ENCODE measurements around the gene FRAS1.

The FRAS1 gene

DNA sequence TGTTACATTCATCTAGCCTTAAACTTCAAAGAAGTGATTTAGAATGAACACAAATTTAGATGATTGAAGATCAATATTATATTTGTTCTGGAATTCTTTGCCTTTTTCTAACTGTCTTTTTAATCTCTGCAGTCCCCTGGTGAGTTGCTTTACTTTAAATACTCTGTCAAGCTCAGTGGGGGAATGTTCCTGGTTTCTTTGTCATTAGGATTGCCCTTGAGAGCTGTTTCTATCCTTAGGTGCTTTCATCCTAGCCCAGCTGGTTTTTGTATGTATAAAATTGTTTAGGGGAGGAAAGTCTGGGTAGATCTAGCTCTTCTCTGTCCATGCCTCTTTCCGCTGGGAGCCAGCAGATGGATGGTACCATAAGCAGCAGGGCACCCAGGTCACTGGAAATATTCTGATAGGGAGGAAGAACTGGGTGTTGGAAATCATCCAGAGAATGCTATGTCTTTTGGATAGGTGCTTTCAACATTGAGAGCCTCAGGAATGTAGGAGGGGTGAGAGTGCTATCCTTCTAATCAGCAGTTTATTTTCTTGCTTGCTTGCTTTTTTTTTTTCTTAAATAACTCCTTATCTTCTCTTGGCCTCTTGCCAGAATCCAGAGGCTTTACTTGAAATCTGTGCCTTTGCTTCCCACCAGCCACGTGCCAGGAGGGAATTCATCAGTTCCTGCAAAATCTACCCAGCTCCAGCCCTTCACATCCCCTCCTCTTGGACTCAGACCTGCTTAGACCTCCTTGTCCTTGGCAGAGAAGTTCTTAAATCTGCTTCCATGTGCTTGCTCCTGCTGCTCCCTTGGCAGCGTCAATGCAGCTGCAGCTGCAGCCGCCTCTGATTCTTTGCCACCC is 279.2 kb downstream of the FRAS1 start:
- H3K4me1 ChIP-seq (ENCODE audit: control insufficient read depth, insufficient read depth, low read length, poor library complexity, severe bottlenecking) = no peaks in the 10 kb centered on the region
- no peaks in the 10 kb centered on the region for H3K9me3 ChIP-seq (ENCODE audit: control insufficient read depth, low read length)
- H3K27me3 ChIP-seq (replicated peaks; ENCODE audit: control insufficient read depth, insufficient read depth, low read length, poor library complexity, severe bottlenecking) = no peaks in the 10 kb centered on the region
- DNase-seq = no peak
- H3K36me3 ChIP-seq (ENCODE audit: control insufficient read depth, insufficient read depth, low read length) = no peaks in the 10 kb centered on the region
- H3K4me3 ChIP-seq (ENCODE audit: insufficient read depth, low read depth, low read length, poor library complexity, severe bottlenecking) = no peak overlapping the region
- no peak overlapping the region for H3K27ac ChIP-seq (ENCODE audit: insufficient read depth, low read length, poor library complexity, severe bottlenecking)

DNA sequence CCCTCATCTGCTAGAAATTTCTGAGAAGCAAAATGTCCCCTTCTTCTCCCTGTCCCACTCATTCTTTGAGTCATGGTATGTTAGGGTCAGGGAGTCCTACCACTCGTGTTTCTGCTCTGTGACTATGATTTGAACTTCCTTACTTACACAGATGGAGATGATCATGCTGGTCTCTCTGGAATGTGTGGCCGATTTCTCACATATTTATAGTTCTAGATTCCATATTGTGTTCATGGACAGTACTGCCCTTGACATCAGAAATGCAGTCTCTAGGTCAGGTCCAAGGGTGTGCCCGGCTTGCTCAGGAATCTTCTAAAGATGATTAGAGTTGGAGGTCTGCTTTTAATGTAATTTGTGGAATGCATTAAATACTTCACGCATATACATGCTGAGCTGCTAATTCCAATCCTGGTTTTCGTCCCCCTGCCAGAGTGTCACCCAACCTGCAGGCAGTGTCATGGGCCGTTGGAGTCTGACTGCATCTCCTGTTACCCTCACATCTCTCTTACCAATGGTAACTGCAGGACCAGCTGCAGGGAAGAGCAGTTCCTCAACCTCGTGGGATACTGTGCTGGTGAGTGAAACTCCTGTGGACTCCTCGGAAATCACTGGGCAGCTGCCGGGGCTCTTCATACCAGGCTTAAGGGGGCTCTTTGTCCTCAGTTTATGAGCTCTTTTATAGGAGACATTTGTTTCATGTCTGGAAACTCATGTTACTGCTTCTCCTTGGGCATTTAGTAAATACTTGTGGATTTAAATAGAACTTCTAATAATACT is 280.3 kb downstream of the FRAS1 start:
- no peak for DNase-seq
- Histone ChIP-seq H3K9me3 (ENCODE audit: control insufficient read depth, low read length) (no peaks in the 10 kb centered on the region), H3K4me1 (ENCODE audit: control insufficient read depth, insufficient read depth, low read length, poor library complexity, severe bottlenecking) (no peaks in the 10 kb centered on the region), H3K36me3 (ENCODE audit: control insufficient read depth, insufficient read depth, low read length) (no peaks in the 10 kb centered on the region), H3K4me3 (ENCODE audit: insufficient read depth, low read depth, low read length, poor library complexity, severe bottlenecking) (no peak overlapping the region), H3K27ac (ENCODE audit: insufficient read depth, low read length, poor library complexity, severe bottlenecking) (no peak overlapping the region), H3K27me3 (replicated peaks; ENCODE audit: control insufficient read depth, insufficient read depth, low read length, poor library complexity, severe bottlenecking) (no peaks in the 10 kb centered on the region)

DNA sequence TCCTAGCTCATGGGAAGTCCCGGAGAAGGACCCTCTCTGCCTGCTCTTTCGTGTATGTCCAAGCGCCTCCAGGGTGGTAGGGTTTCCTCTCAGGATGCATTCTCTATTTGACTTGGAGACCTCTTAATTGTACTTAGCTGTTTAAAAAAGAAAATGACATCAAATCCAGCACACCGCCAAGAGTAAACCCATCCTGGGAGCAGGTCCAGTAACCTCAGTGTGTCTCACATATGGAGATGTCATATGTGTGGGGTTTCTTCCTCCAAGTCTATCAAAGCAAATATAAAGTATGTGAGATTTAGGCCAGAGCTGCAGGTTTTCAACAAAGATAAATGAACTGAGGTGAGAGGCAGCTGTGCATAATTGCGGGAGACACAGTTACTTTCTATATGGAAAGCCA is 285.0 kb downstream of the FRAS1 start:
- no peaks in the 10 kb centered on the region for H3K36me3 ChIP-seq (ENCODE audit: control insufficient read depth, insufficient read depth, low read length)
- no peak overlapping the region for H3K4me3 ChIP-seq (ENCODE audit: insufficient read depth, low read depth, low read length, poor library complexity, severe bottlenecking)
- H3K27ac ChIP-seq (ENCODE audit: insufficient read depth, low read length, poor library complexity, severe bottlenecking) = no peak overlapping the region
- H3K4me1 ChIP-seq (ENCODE audit: control insufficient read depth, insufficient read depth, low read length, poor library complexity, severe bottlenecking) = no peaks in the 10 kb centered on the region
- no peaks in the 10 kb centered on the region for H3K27me3 ChIP-seq (replicated peaks; ENCODE audit: control insufficient read depth, insufficient read depth, low read length, poor library complexity, severe bottlenecking)
- no peaks in the 10 kb centered on the region for H3K9me3 ChIP-seq (ENCODE audit: control insufficient read depth, low read length)
- DNase-seq = no peak

DNA sequence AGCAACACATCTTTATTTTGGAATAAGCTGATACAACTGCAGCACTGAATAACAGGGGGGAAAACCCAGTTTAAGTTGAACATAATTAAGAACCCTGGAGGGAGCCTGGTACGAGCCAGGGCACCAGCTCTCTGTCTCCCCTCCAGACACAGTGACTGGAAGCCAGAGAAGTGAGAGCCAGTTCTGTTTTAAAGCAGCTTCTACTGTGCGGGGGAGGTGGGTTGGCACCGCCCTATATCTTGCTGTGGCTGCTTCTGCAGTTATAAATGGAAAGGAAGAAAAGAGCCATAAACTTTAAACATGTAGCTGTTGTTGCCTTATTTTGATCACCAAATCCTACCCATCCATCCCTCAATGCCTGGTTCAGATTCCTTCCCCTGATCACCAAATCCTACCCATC is 286.6 kb downstream of the FRAS1 start:
- Histone ChIP-seq H3K27ac (ENCODE audit: insufficient read depth, low read length, poor library complexity, severe bottlenecking) (no peak overlapping the region), H3K4me1 (ENCODE audit: control insufficient read depth, insufficient read depth, low read length, poor library complexity, severe bottlenecking) (no peaks in the 10 kb centered on the region), H3K4me3 (ENCODE audit: insufficient read depth, low read depth, low read length, poor library complexity, severe bottlenecking) (no peak overlapping the region), H3K9me3 (ENCODE audit: control insufficient read depth, low read length) (no peaks in the 10 kb centered on the region), H3K36me3 (ENCODE audit: control insufficient read depth, insufficient read depth, low read length) (no peaks in the 10 kb centered on the region), H3K27me3 (replicated peaks; ENCODE audit: control insufficient read depth, insufficient read depth, low read length, poor library complexity, severe bottlenecking) (no peaks in the 10 kb centered on the region)
- no peak for DNase-seq

DNA sequence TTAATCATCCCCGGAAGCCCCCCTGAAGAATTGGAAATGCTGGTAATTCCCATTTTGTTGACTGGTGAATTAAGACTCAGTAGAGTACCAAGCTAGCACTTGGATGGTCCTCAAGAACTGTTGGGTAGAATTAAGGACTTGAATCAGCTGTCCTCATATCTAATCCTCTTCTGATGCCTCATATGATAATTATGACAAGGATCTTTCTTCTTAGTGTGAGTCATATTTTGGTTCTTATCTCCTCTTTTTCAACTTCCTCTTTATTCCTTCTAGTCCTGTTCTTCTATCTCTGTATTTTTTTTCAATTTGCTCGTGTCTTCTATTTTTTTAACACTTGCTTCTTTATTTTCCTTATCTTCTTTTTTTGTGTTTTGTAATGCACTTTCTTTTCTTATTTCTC is 288.1 kb downstream of the FRAS1 start:
- Histone ChIP-seq H3K27ac (ENCODE audit: insufficient read depth, low read length, poor library complexity, severe bottlenecking) (no peak overlapping the region), H3K9me3 (ENCODE audit: control insufficient read depth, low read length) (no peaks in the 10 kb centered on the region), H3K4me1 (ENCODE audit: control insufficient read depth, insufficient read depth, low read length, poor library complexity, severe bottlenecking) (no peaks in the 10 kb centered on the region), H3K4me3 (ENCODE audit: insufficient read depth, low read depth, low read length, poor library complexity, severe bottlenecking) (no peak overlapping the region), H3K36me3 (ENCODE audit: control insufficient read depth, insufficient read depth, low read length) (no peaks in the 10 kb centered on the region), H3K27me3 (replicated peaks; ENCODE audit: control insufficient read depth, insufficient read depth, low read length, poor library complexity, severe bottlenecking) (no peaks in the 10 kb centered on the region)
- DNase-seq = no peak

DNA sequence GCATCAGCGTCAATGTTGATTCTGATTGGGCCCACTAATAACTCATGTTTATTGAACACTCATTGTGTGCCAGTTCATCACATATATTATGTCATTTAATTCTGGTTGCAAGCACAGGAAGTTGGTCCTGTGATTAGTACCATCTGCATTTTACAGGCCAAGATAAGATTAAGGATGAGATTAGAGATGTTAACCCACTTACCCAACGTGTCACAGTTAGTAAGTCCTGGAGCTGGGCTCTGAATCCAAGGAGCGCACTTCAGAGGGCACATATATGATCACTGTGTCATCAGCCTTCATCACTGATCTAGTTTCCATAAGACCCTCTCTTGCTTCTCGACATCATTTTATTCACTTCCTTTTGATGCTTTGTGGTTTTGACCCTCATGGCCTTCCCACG is 289.1 kb downstream of the FRAS1 start:
- no peaks in the 10 kb centered on the region for H3K27me3 ChIP-seq (replicated peaks; ENCODE audit: control insufficient read depth, insufficient read depth, low read length, poor library complexity, severe bottlenecking)
- no peak for DNase-seq
- H3K27ac ChIP-seq (ENCODE audit: insufficient read depth, low read length, poor library complexity, severe bottlenecking) = no peak overlapping the region
- H3K9me3 ChIP-seq (ENCODE audit: control insufficient read depth, low read length) = no peaks in the 10 kb centered on the region
- H3K4me3 ChIP-seq (ENCODE audit: insufficient read depth, low read depth, low read length, poor library complexity, severe bottlenecking) = no peak overlapping the region
- H3K36me3 ChIP-seq (ENCODE audit: control insufficient read depth, insufficient read depth, low read length) = no peaks in the 10 kb centered on the region
- no peaks in the 10 kb centered on the region for H3K4me1 ChIP-seq (ENCODE audit: control insufficient read depth, insufficient read depth, low read length, poor library complexity, severe bottlenecking)

DNA sequence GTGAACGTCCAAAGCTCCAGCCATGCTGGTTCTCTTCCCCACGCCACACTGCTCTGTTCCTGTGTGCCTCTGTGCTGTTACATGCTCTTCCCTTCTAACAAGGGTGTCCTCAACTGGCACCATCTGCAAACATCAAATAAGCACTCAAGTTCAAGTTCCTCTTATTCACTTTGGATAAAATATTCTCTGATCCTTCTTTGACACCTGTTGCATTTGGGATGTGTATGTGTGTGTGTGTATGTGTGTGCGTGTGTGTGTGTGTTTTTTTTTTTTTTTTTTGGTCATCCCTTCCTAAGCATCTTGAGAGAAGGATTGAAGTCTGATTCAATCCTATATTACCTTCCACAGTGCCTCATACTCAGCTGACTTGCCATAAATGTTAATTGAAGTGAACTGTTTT is 290.4 kb downstream of the FRAS1 start:
- Histone ChIP-seq H3K27me3 (replicated peaks; ENCODE audit: control insufficient read depth, insufficient read depth, low read length, poor library complexity, severe bottlenecking) (no peaks in the 10 kb centered on the region), H3K36me3 (ENCODE audit: control insufficient read depth, insufficient read depth, low read length) (no peaks in the 10 kb centered on the region), H3K4me3 (ENCODE audit: insufficient read depth, low read depth, low read length, poor library complexity, severe bottlenecking) (no peak overlapping the region), H3K9me3 (ENCODE audit: control insufficient read depth, low read length) (no peaks in the 10 kb centered on the region), H3K27ac (ENCODE audit: insufficient read depth, low read length, poor library complexity, severe bottlenecking) (no peak overlapping the region), H3K4me1 (ENCODE audit: control insufficient read depth, insufficient read depth, low read length, poor library complexity, severe bottlenecking) (no peaks in the 10 kb centered on the region)
- DNase-seq = no peak

DNA sequence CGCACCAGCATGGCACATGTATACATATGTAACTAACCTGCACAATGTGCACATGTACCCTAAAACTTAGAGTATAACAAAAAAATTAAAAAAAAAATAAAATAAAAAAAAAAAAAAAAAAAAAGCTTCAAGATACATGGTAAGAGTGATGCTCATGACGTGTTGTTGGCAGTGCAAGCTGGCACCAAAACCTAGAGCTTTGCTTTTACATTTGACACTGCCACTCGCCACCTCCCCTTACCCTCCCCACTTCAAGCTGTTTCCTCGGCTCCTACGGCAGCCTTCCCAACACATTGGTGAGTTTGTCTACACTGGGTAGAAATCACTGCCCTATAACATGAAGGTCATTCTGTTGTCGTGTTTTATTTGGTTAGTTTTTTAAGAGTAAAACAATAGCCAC is 296.8 kb downstream of the FRAS1 start:
- no peaks in the 10 kb centered on the region for H3K9me3 ChIP-seq (ENCODE audit: control insufficient read depth, low read length)
- no peaks in the 10 kb centered on the region for H3K36me3 ChIP-seq (ENCODE audit: control insufficient read depth, insufficient read depth, low read length)
- H3K27me3 ChIP-seq (replicated peaks; ENCODE audit: control insufficient read depth, insufficient read depth, low read length, poor library complexity, severe bottlenecking) = no peaks in the 10 kb centered on the region
- no peak for DNase-seq
- no peak overlapping the region for H3K4me3 ChIP-seq (ENCODE audit: insufficient read depth, low read depth, low read length, poor library complexity, severe bottlenecking)
- H3K4me1 ChIP-seq (ENCODE audit: control insufficient read depth, insufficient read depth, low read length, poor library complexity, severe bottlenecking) = no peaks in the 10 kb centered on the region
- H3K27ac ChIP-seq (ENCODE audit: insufficient read depth, low read length, poor library complexity, severe bottlenecking) = no peak overlapping the region

DNA sequence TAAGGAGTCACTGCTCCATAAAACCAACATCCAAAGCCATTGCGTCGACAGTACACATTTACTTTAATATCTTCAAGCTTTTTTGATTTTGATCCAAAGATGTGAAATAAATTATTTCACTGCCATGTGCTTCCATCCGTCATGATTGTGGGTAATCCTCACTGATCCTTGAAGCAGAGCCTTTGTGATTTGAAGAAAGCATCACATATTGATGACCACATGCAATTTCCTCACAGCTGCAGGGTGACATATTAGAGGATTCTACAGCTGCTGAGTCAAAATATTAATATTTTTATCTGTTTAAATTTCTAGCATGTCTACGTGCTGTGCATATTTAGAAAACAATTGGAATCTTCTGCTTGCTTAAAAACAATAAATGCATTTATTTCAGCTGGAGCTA is 297.7 kb downstream of the FRAS1 start:
- H3K27ac ChIP-seq (ENCODE audit: insufficient read depth, low read length, poor library complexity, severe bottlenecking) = no peak overlapping the region
- H3K36me3 ChIP-seq (ENCODE audit: control insufficient read depth, insufficient read depth, low read length) = no peaks in the 10 kb centered on the region
- no peaks in the 10 kb centered on the region for H3K27me3 ChIP-seq (replicated peaks; ENCODE audit: control insufficient read depth, insufficient read depth, low read length, poor library complexity, severe bottlenecking)
- no peaks in the 10 kb centered on the region for H3K9me3 ChIP-seq (ENCODE audit: control insufficient read depth, low read length)
- no peaks in the 10 kb centered on the region for H3K4me1 ChIP-seq (ENCODE audit: control insufficient read depth, insufficient read depth, low read length, poor library complexity, severe bottlenecking)
- H3K4me3 ChIP-seq (ENCODE audit: insufficient read depth, low read depth, low read length, poor library complexity, severe bottlenecking) = no peak overlapping the region
- DNase-seq = no peak

DNA sequence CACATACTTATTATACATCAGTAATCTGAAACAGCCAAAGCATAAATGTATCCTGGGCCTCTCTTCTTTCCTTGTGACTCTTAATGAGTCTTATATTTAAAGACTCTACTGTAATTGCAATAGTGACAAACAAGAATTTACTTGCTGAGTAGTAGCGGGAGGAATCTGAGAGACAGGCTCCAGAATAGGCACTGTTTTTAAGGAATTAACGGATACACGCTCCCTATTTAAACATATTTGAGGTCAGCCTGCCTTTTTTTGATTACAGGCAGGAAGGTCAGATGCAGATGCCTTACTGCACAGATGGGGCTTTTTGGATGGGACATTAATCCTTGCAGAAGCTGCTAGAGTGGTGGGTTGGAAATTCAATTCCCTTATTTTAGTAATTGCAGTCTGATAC is 298.2 kb downstream of the FRAS1 start:
- H3K36me3 ChIP-seq (ENCODE audit: control insufficient read depth, insufficient read depth, low read length) = no peaks in the 10 kb centered on the region
- no peaks in the 10 kb centered on the region for H3K9me3 ChIP-seq (ENCODE audit: control insufficient read depth, low read length)
- no peaks in the 10 kb centered on the region for H3K4me1 ChIP-seq (ENCODE audit: control insufficient read depth, insufficient read depth, low read length, poor library complexity, severe bottlenecking)
- no peak overlapping the region for H3K4me3 ChIP-seq (ENCODE audit: insufficient read depth, low read depth, low read length, poor library complexity, severe bottlenecking)
- H3K27me3 ChIP-seq (replicated peaks; ENCODE audit: control insufficient read depth, insufficient read depth, low read length, poor library complexity, severe bottlenecking) = no peaks in the 10 kb centered on the region
- H3K27ac ChIP-seq (ENCODE audit: insufficient read depth, low read length, poor library complexity, severe bottlenecking) = no peak overlapping the region
- no peak for DNase-seq

All from effector memory CD4-positive, alpha-beta T cell (primary cell).